Upper lobe of left lung (tissue), 4 donors: ENCODE data around the gene PLAAT3.
A peak's percentile ranks its signal among the peaks of the same experiment; 100 is the strongest.
"Not testable (repeated sequence)": the region's sequence is repeated elsewhere in the genome, so short reads cannot be mapped to it uniquely, and the experiment has no call there.

Experiments
- CTCF ChIP-seq, 6 experiments: fragments of 450-650 bp in 4 of 6; fragments of 200-600 bp in 2 of 6; sonication (generic) in 2 of 6; IDR thresholded peaks; one replicate each; pipeline ENCODE4 v1.5.1; 2016 to 2019; ENCODE audit warnings: antibody characterized with exemption in 6 of 6
- EP300 ChIP-seq, 4 donors: sonication (generic); formaldehyde crosslinking; IDR thresholded peaks; one replicate each; pipeline ENCODE4 v1.5.1; 2017; ENCODE audit warnings: antibody characterized with exemption in 4 of 4, control low read depth in 2 of 4
- POLR2A ChIP-seq, 4 donors: fragments of 450-650 bp; IDR thresholded peaks; one replicate each; pipeline ENCODE4 v1.5.1; 2016 to 2017; ENCODE audit warnings: antibody characterized with exemption in 4 of 4, mild to moderate bottlenecking in 2 of 4
- POLR2AphosphoS5 ChIP-seq, 2 donors: sonication (generic); formaldehyde crosslinking; IDR thresholded peaks; one replicate each; pipeline ENCODE4 v1.5.1; 2017; ENCODE audit warnings: antibody characterized with exemption in 2 of 2

- TF ChIP-seq EP300 (IDR thresholded peaks at IDR 0.05): peak in 1 of 4 donors; percentile 19
- TF ChIP-seq CTCF, POLR2A (IDR thresholded peaks at IDR 0.05): not testable (repeated sequence)
- peak in 1 of 2 donors; percentile 55 for TF ChIP-seq POLR2AphosphoS5 (IDR thresholded peaks at IDR 0.05)
Measured at GRCh38 chr11:63531074-63531792, 83.0 kb downstream of the PLAAT3 start.
